Right cardiac atrium (tissue), 5 donors: Measurements from ENCODE around the gene POU2F2. TPM values are rescaled to one million over a fixed set of nuclear protein-coding genes. Genes with fewer than 3 reads are reported as not detected.

Experiments
- ATAC-seq, 2 donors: fragments of 200-7000 bp; cut with Tn5 transposase; one replicate each; pipeline versions ENCODE4 v1.8.0 to v1.9.1; 2020; ENCODE audit warnings: moderate library complexity in 2 of 2, mild to moderate bottlenecking in 1 of 2
- DNase-seq, 3 donors: peaks; one replicate each; pipeline ENCODE4 v3.0.0-alpha.2; 2020
- H3K27ac ChIP-seq: one replicate; pipeline ENCODE4 v1.5.1; 2013; ENCODE audit warnings: mild to moderate bottlenecking, low read length, control low read depth, moderate library complexity
- H3K27me3 ChIP-seq: one replicate; pipeline ENCODE4 v1.6.1; 2013; ENCODE audit not compliant: control insufficient read depth, insufficient read depth
- H3K4me1 ChIP-seq: one replicate; pipeline ENCODE4 v1.6.1; 2013; ENCODE audit warnings: low read length; ENCODE audit not compliant: control insufficient read depth, insufficient read depth
- H3K4me3 ChIP-seq: one replicate; pipeline ENCODE4 v1.5.1; 2013; ENCODE audit warnings: low read length, control low read depth
- H3K9me3 ChIP-seq: one replicate; pipeline ENCODE4 v1.6.1; 2013; ENCODE audit warnings: low read length; ENCODE audit not compliant: control insufficient read depth
- WGBS: extraction: QIAGEN DNeasy Blood & Tissue Kit; methylation state at CpG from one replicate; pipeline ENCODE4 v1.1.7; 2013; 5-methylcytosine and 5-hydroxymethylcytosine counted together
- intact Hi-C, 4 donors: fragments of 100-400 bp; cut with DNase I; formaldehyde crosslinking; loops; one replicate each; pipeline versions ENCODE4 v1.11.0 to v1.14.0; 2022 to 2023
- polyA plus RNA-seq: library from polyadenylated mRNA; stranded (reverse); fragments of 200-250 nt; gene quantifications from one replicate; pipeline ENCODE4 v1.2.3, GENCODE V29; 2013
- total RNA-seq, 4 donors: library from RNA; stranded (reverse); fragmentation: NEBNext Ultra II Directional; extraction: Animal tissue kit (Norgen Biotek cat#: 25700); gene quantifications; one replicate each; pipeline ENCODE4 v1.2.1, GENCODE V29; 2021
- donor health status: healthy with polysubstance abuse.
- donor health status: DM: no; HTN: yes; CAD: no.
- donor health status: DM: no; HTN: no; CAD: no.
- donor health status: DM: no; HTN: yes; CAD: no; lungs with severe emphysema.
- donor health status: DM: yes; HTN: yes; CAD: no.

The POU2F2 gene
- total and polyA plus RNA-seq, 5 donors: 0.77 to 1.6 (median 1.5) TPM

DNA sequence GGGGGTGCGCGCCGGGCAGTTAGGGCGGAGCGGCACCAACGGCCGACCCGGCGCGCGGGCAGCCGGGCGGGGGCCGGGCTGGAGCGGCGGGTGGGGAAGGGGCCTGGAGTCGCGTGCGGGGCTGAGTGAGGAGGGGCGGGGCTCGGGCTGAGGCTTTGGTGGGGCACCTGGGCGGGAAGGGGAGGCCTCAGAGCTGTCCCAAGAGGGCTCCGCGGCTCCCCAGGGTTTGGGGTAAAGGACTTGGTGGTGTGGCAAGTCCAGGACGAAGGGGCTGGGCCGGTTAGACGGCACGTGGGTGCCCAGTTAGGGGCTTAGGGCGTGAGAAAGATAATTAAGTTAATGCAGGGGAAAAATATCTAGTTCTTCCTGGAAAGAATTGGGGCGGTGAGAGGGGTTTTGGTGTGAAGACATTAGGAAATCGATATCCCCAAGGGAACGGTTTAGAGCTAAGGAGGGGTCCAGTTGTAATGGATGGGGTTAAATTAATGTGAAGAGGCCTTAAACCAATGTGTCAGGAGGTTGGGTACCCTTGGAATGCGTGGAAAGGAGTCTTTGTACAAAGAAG, 55.8 kb downstream of the POU2F2 start:
- intact Hi-C loops: no loop called here
- no peaks in the 10 kb centered on the region for H3K27me3 ChIP-seq
- DNase-seq (peak in 2 of 3 donors; percentile 59 to 83), ATAC-seq (no peak)
- peak overlapping the region; percentile 89 for H3K27ac ChIP-seq
- peak overlapping the region; percentile 98 for H3K4me3 ChIP-seq
- H3K9me3 ChIP-seq: no peaks in the 10 kb centered on the region
- WGBS: under 1% methylated on average over 33 of the region's 33 CpGs
- H3K4me1 ChIP-seq: no peaks in the 10 kb centered on the region

DNA sequence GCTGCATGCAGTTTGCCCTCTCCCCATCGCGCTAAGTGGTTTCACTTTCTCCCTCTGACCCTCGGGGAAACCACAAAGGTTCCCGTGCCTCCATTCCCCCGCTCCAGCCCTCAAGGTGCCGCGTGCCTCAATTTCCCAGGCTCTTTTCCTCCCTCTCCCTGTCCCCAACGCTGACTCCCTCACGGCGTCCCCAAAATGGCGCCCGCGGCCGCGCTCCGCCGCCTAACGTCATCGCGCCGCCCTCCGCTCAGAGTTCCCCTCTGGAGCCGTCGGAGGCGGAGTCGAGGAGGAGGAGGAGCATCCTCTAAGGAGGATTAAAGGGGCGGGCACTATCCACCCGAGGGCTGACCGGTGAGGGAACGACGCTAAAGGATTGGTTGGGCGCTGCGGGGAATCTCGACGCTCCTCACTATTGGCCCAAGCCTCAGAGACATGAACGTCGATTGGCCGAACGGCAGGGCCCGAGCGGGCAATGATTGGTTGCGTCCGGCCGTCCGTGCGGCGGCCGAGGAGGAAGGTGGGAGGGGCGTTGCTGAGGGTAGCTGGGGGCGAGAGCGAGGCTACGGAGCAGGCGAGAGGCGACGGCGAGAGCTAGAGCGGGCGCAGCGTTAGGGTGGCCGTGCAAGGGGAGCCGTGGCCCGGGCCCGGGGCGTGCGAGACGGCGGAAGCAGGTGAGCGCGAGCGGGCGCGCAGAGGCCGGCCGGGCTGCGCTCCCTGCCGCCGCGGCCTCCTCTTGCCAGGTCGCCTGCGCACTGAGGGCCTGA, 56.4 kb downstream of the POU2F2 start, which contains the start of gene ZNF574:
ZNF574 (plus strand) TSS at position 551 of the 764 bp plus-strand sequence. CDS start 2,441 bp downstream, outside the sequence.
- under 1% methylated on average over 80 of the region's 80 CpGs for WGBS
- H3K27me3 ChIP-seq: no peaks in the 10 kb centered on the region
- DNase-seq (peak; percentile 98 to 99 (median 99)), ATAC-seq (peak; percentile 99)
- peak within 1 kb of the TSS; percentile 96 for H3K27ac ChIP-seq
- H3K4me3 ChIP-seq: peak within 1 kb of the TSS; percentile 98
- intact Hi-C loops: no loop called here
- no peaks in the 10 kb centered on the region for H3K4me1 ChIP-seq
- H3K9me3 ChIP-seq: no peaks in the 10 kb centered on the region

DNA sequence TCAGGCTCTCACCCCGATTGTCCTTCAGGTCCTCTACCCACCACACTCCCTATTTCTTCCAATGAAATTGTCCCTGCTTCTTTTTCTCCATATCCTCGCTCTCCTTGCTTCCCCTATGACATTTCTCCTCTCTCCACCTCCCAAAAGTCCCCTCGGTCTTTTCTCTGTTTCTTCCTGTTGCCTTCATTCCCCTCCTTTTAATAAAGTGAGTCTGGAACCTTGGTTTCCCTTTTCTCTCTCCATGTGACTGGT, 57.0 kb downstream of the POU2F2 start:
- no peak for ATAC-seq

DNA sequence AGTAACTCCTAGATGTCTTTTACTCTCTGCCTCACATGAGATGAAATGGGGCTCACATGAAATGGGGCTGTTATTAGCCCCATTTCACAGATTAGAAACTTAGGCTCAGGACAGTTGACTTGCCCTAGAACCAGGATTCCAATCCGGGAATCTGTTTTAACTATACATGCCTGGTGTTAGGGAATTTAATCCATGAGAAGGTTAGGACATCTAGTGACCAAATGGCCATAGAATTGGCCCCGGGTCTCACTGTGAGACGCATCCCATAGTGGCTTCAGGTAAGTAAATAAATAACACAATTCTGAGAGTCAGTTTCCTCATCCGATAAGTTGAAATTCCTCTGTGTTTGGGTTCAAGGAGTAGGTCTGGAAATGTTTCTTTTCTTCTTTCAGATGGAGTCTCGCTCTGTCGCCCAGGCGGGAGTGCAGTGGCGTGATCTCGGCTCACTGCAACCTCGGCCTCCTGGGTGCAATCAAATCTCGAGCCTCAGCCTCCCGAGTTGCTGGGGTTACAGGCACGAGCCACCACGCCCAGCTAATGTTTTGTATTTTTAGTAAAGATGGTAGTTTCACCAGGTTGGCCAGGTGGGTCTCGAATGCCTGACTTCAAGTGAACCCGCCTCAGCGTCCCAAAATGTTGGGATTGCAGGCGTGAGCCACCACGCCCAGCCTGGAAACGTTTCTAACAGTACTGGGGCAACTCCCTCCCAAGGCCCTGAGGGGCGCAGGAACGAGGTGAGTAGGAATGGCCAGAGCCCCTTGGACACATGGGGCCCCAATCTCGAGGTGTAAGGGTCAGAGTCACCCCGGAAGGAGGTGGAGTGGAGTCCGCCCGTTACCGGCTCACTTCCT, 57.5 kb downstream of the POU2F2 start:
- DNase-seq (no peak), ATAC-seq (peak in 1 of 2 donors; percentile 4)
- H3K27ac ChIP-seq: peak overlapping the region; percentile 96
- 67% methylated on average over 27 of the region's 27 CpGs for WGBS
- H3K4me3 ChIP-seq: peak overlapping the region; percentile 64
- H3K4me1 ChIP-seq: no peaks in the 10 kb centered on the region
- H3K27me3 ChIP-seq: no peaks in the 10 kb centered on the region
- intact Hi-C loops: no loop called here
- no peaks in the 10 kb centered on the region for H3K9me3 ChIP-seq

More for the DNA sequence above, 57.0 kb downstream of the POU2F2 start:
- intact Hi-C loops: no loop called here
- H3K27me3 ChIP-seq: no peaks in the 10 kb centered on the region
- H3K4me3 ChIP-seq: peak overlapping the region; percentile 64
- 6% methylated on average over 3 of the region's 3 CpGs for WGBS
- peak overlapping the region; percentile 96 for H3K27ac ChIP-seq
- H3K9me3 ChIP-seq: no peaks in the 10 kb centered on the region
- no peak for DNase-seq
- no peaks in the 10 kb centered on the region for H3K4me1 ChIP-seq

GRCh38 chr19:42071247-42071646, 61.0 kb downstream of the POU2F2 start:
- no peak for DNase-seq
- ATAC-seq: no peak
- H3K9me3 ChIP-seq: no peaks in the 10 kb centered on the region
- WGBS: 92% methylated on average over 12 of the region's 12 CpGs
- peaks cover 3% of the 10 kb centered on the region for H3K4me1 ChIP-seq
- H3K27ac ChIP-seq: no peak overlapping the region
- intact Hi-C loops: no loop called here
- no peaks in the 10 kb centered on the region for H3K27me3 ChIP-seq
- H3K4me3 ChIP-seq: no peak overlapping the region

- no peak for DNase-seq
Measured at GRCh38 chr19:42069619-42070351, 62.5 kb downstream of the POU2F2 start, which contains the start of gene GRIK5. Gene GRIK5, minus strand, starts transcription at chr19:42070206. Its CDS starts 4,436 bp downstream, at chr19:42065770.

DNA sequence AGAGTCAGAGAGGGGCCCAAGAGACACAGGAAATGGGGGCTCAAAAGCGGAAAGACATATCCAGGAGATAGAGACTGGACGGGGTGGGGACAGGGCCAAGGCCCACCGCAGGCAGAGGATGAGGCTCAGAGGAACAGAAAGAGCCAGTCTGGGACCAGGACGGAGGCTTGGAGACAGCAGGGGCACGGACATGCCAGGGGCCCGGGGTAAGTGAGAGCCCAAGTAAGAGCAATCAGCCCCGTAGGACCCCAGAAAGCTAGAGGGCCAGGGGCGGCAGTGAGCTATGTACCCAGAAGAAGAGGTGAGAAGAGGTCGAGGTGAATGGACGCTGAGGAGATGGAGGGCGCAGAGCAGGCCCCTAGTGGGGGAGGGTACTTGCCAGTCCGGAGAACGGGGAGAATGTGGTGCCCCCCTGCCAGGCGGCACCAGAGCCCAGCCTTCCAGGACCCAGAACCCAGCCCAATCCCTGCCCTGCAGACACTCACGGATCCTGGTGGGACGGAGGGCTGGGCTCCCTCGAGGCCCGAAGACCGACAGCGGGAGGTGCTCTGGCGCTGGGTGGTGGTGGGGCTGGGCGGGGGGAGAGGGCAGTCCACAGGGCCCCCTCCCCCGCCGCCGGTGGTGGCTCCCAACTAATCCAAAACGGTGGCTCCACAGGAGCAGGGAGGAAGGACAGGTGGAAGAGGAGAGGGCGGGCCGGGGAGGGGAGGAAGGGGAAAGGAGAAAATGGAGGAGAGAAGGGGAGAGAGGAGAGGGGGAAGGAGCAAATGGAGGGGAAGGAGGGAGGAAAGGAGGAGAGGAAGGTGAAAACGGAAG, 63.3 kb downstream of the POU2F2 start:
- Histone ChIP-seq H3K4me1 (peaks cover 3% of the 10 kb centered on the region), H3K27ac (no peak overlapping the region), H3K27me3 (no peaks in the 10 kb centered on the region), H3K4me3 (peak overlapping the region; percentile 47), H3K9me3 (no peaks in the 10 kb centered on the region)
- peak in 1 of 2 donors; percentile 8 for ATAC-seq
- WGBS: 16% methylated on average over 29 of the region's 29 CpGs
- no peak for DNase-seq
- intact Hi-C loops: no loop called here

More at GRCh38 chr19:42069619-42070351, 62.5 kb downstream of the POU2F2 start, which contains the start of gene GRIK5:
- peak within 1 kb of the TSS; percentile 47 for H3K4me3 ChIP-seq
- H3K27ac ChIP-seq: no peak within 1 kb of the TSS
- ATAC-seq: peak; percentile 38 to 40
- H3K27me3 ChIP-seq: no peaks in the 10 kb centered on the region
- peaks cover 3% of the 10 kb centered on the region for H3K4me1 ChIP-seq
- intact Hi-C loops: no loop called here
- no peaks in the 10 kb centered on the region for H3K9me3 ChIP-seq
- WGBS: 7% methylated on average over 29 of the region's 29 CpGs

- ATAC-seq (no peak), DNase-seq (no peak)
- intact Hi-C loops: no loop called here
- 37% methylated on average over 8 of the region's 8 CpGs for WGBS
- Histone ChIP-seq H3K27me3 (no peaks in the 10 kb centered on the region), H3K4me3 (no peak overlapping the region), H3K4me1 (peaks cover 3% of the 10 kb centered on the region), H3K27ac (no peak overlapping the region), H3K9me3 (no peaks in the 10 kb centered on the region)
Measured at GRCh38 chr19:42068361-42068755, 63.9 kb downstream of the POU2F2 start.

GRCh38 chr19:42067315-42067888, 64.8 kb downstream of the POU2F2 start:
- Histone ChIP-seq H3K27me3 (no peaks in the 10 kb centered on the region), H3K4me1 (peaks cover 3% of the 10 kb centered on the region), H3K9me3 (no peaks in the 10 kb centered on the region), H3K27ac (no peak overlapping the region), H3K4me3 (no peak overlapping the region)
- intact Hi-C loops: no loop called here
- WGBS: 75% methylated on average over 6 of the region's 6 CpGs
- ATAC-seq (no peak), DNase-seq (no peak)
